Stomach (tissue), 9 donors: Measurements from ENCODE around the gene NOTCH4. TPM values are rescaled to one million over a fixed set of nuclear protein-coding genes. Genes with fewer than 3 reads are reported as not detected.

Experiments used
- DNase-seq, 2 donors: peaks; one replicate each; pipeline versions ENCODE4 v3.0.0 to v3.0.0-alpha.2; 2013 to 2019
- H3K27ac ChIP-seq, 5 donors: fragments of 200-600 bp in 4 of 5; sonication (generic) in 4 of 5; one replicate each; pipeline ENCODE4 v1.5.1; 2013 to 2019; ENCODE audit warnings: mild to moderate bottlenecking in 1 of 5, moderate library complexity in 1 of 5
- H3K27me3 ChIP-seq, 3 donors: fragments of 200-600 bp; sonication (generic); one replicate each; pipeline ENCODE4 v1.5.1; 2017 to 2019; ENCODE audit warnings: mixed run types in 1 of 3
- H3K36me3 ChIP-seq, 4 donors: fragments of 200-600 bp; sonication (generic); 1 replicate in 3 of 4; 2 replicates in 1 of 4; pipeline ENCODE4 v1.5.1; 2016 to 2019
- H3K4me1 ChIP-seq, 4 donors: fragments of 200-600 bp; sonication (generic); one replicate each; pipeline ENCODE4 v1.5.1; 2016 to 2019
- H3K4me3 ChIP-seq, 4 donors: fragments of 200-600 bp; sonication (generic) in 3 of 4; one replicate each; pipeline ENCODE4 v1.5.1; 2016 to 2019; ENCODE audit warnings: mild to moderate bottlenecking in 1 of 4
- H3K9me3 ChIP-seq, 4 donors: fragments of 200-600 bp; sonication (generic); one replicate each; pipeline ENCODE4 v1.5.1; 2016 to 2019
- EP300 ChIP-seq: sonication (generic); formaldehyde crosslinking; IDR thresholded peaks from one replicate; pipeline ENCODE4 v1.6.1; 2017; ENCODE audit warnings: antibody characterized with exemption
- POLR2A ChIP-seq, 4 donors: fragments of 450-650 bp; IDR thresholded peaks; one replicate each; pipeline ENCODE4 v1.6.1; 2016; ENCODE audit warnings: antibody characterized with exemption in 4 of 4, control low read depth in 2 of 4, mild to moderate bottlenecking in 1 of 4, moderate library complexity in 1 of 4
- POLR2AphosphoS5 ChIP-seq, 3 donors: sonication (generic); formaldehyde crosslinking; IDR thresholded peaks; one replicate each; pipeline ENCODE4 v1.6.1; 2016; ENCODE audit warnings: antibody characterized with exemption in 3 of 3
- WGBS, 5 donors: extraction: QIAGEN DNeasy Blood & Tissue Kit in 3 of 5; methylation state at CpG; one replicate each; pipeline versions ENCODE4 v1.1.5 to v1.1.7; 2013 to 2018; 5-methylcytosine and 5-hydroxymethylcytosine counted together
- intact Hi-C: fragments of 100-400 bp; cut with DNase I; formaldehyde crosslinking; loops from one replicate; pipeline ENCODE4 v1.15.1; 2023; ENCODE audit warnings: low total_unique reads
- polyA plus RNA-seq, 3 donors: library from polyadenylated mRNA; stranded (reverse); fragments of 200-250 nt; gene quantifications; one replicate each; pipeline ENCODE4 v1.2.3, GENCODE V29; 2013
- total RNA-seq, 5 donors: library from RNA; depleted of rRNA; stranded (reverse); fragments of >200 nt; gene quantifications; one replicate each; pipeline versions ENCODE4 v1.1.0 to v1.2.3, GENCODE V29; 2014 to 2016
- TF ChIP-seq, protein P1 (sequence below), 7 experiments: fragments of 450-650 bp in 4 of 7; fragments of 200-600 bp in 3 of 7; sonication (generic) in 3 of 7; IDR thresholded peaks; one replicate each; pipeline ENCODE4 v1.5.1; 2016 to 2019; ENCODE audit warnings: antibody characterized with exemption in 7 of 7, control low read depth in 2 of 7, mild to moderate bottlenecking in 1 of 7
- donor health status: healthy with polysubstance abuse.
- donor health status: Bipolar disorder and iron deficiency.
- donor health status: healthy.

The NOTCH4 gene
- total and polyA plus RNA-seq, 8 donors, result 7.3 to 45.5 (median 13.7) TPM

DNA sequence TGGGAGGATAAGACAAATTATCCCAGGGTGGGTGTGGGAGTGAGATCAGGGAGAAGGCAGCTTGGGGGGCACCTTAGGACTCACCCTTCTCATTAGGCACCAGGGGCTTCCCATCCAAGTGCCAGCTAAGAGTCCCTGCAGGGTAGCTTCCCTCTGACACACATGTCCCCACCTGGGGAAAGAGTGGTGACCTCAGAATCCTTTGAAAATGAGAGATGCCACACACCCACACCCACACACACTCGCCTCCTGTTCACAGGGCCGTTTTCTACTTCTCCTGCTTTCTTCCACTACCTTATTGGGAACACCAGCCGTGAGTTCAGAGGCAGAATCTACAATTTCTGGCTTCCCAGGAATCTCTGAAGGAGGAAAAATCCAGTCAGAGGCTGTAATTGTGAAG lies 40.8 kb downstream of the NOTCH4 start:
- Histone ChIP-seq H3K27me3 (no peaks in the 10 kb centered on the region), H3K4me3 (no peak overlapping the region), H3K9me3 (no peaks in the 10 kb centered on the region), H3K27ac (peak overlapping the region in 3 of 5 donors; percentile 75 to 100 (median 83)), H3K4me1 (peaks cover 37 to 85% (median 70%) of the 10 kb centered on the region in 4 donors), H3K36me3 (peaks cover 40 to 72% (median 66%) of the 10 kb centered on the region in 4 donors)
- TF ChIP-seq EP300 (no peak), POLR2AphosphoS5 (IDR thresholded peaks at IDR 0.05) (no peak), POLR2A (IDR thresholded peaks at IDR 0.05) (no peak)
- TF ChIP-seq, protein P1, sequence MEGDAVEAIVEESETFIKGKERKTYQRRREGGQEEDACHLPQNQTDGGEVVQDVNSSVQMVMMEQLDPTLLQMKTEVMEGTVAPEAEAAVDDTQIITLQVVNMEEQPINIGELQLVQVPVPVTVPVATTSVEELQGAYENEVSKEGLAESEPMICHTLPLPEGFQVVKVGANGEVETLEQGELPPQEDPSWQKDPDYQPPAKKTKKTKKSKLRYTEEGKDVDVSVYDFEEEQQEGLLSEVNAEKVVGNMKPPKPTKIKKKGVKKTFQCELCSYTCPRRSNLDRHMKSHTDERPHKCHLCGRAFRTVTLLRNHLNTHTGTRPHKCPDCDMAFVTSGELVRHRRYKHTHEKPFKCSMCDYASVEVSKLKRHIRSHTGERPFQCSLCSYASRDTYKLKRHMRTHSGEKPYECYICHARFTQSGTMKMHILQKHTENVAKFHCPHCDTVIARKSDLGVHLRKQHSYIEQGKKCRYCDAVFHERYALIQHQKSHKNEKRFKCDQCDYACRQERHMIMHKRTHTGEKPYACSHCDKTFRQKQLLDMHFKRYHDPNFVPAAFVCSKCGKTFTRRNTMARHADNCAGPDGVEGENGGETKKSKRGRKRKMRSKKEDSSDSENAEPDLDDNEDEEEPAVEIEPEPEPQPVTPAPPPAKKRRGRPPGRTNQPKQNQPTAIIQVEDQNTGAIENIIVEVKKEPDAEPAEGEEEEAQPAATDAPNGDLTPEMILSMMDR (IDR thresholded peaks at IDR 0.05), result no peak
- 66 to 81% (median 70%) methylated on average over 3 of the region's 3 CpGs for WGBS, 5 donors
- intact Hi-C loops, result no loop called here
- peak in 1 of 2 donors; percentile 1 for DNase-seq

DNA sequence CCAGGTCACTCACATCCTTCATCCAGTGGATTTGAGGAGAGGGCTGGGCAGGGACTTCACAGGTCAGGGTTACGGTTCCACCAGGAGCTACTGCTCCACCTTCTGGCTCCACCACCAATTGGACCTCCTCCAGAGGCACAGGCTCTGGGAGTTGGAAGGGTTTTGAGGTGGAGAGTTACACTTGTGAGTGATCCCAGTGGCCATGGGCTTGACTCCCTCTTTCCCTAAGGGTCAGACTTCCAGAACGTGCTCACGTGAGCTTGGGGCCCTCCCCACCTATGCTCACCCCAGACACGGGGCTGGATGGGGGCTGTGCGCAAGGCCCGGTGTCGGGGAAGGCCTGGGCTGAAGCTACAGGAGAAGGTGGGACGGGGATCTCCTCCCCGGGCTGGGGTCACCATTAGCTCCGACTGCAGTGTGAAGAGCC lies 41.3 kb downstream of the NOTCH4 start:
- 66 to 81% (median 76%) methylated on average over 7 to 10 of the region's 10 CpGs for WGBS, 5 donors
- TF ChIP-seq POLR2AphosphoS5 (IDR thresholded peaks at IDR 0.05) (no peak), POLR2A (IDR thresholded peaks at IDR 0.05) (no peak), EP300 (no peak)
- TF ChIP-seq, protein P1 (IDR thresholded peaks at IDR 0.05), result no peak
- H3K4me3 ChIP-seq, result no peak overlapping the region
- H3K36me3 ChIP-seq, result peaks cover 35 to 67% (median 61%) of the 10 kb centered on the region in 4 donors
- intact Hi-C loops, result no loop called here
- peaks cover 33 to 81% (median 66%) of the 10 kb centered on the region in 4 donors for H3K4me1 ChIP-seq
- peak in 1 of 2 donors; percentile 11 for DNase-seq
- H3K27me3 ChIP-seq, result no peaks in the 10 kb centered on the region
- H3K9me3 ChIP-seq, result no peaks in the 10 kb centered on the region
- H3K27ac ChIP-seq, result peak overlapping the region in 4 of 5 donors; percentile 49 to 100 (median 79)

- intact Hi-C loops, result no loop called here
- no peak overlapping the region for H3K4me3 ChIP-seq
- DNase-seq, result peak in 1 of 2 donors; percentile 9
- no peak for TF ChIP-seq POLR2AphosphoS5 (IDR thresholded peaks at IDR 0.05)
- no peak for TF ChIP-seq POLR2A (IDR thresholded peaks at IDR 0.05)
- TF ChIP-seq, protein P1 (IDR thresholded peaks at IDR 0.05), result no peak
- no peak for TF ChIP-seq EP300
- H3K4me1 ChIP-seq, result peaks cover 34 to 79% (median 63%) of the 10 kb centered on the region in 4 donors
- no peaks in the 10 kb centered on the region for H3K27me3 ChIP-seq
- H3K27ac ChIP-seq, result peak overlapping the region in 4 of 5 donors; percentile 49 to 100 (median 79)
- H3K9me3 ChIP-seq, result no peaks in the 10 kb centered on the region
- WGBS, 5 donors, result 45 to 77% (median 57%) methylated on average over 10 of the region's 10 CpGs
- peaks cover 30 to 62% (median 55%) of the 10 kb centered on the region in 4 donors for H3K36me3 ChIP-seq
These were observed 41.8 kb downstream of the NOTCH4 start for GRCh38 chr6:32181915-32182529.

DNA sequence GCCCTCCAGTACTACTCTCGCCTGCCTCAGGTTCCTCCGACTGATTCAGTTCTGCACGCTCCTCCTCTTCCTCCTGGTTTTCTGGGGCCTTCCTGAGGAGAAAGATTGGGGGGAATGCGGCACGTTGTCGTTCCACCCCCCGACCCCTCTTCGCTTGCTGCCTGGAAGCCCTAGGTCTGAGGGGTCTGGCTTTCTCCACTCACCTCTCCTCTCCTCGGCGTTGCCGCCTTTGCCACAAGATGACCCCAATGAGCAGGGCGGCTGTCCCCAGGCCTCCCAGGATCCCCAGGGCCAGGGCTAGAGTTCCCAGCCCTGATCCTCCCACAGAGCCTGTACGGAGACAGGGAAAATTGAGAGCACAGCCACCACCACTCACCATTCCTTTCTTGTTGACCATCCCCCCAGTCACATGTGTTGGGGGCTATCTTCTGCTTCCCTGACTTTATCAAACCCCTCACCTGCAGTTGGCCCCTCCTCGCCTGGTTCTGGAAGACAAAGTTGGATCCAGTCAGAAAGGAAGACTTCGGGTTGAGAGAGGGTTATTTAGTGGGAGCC lies 42.6 kb downstream of the NOTCH4 start:
- peaks cover 23 to 54% (median 48%) of the 10 kb centered on the region in 4 donors for H3K36me3 ChIP-seq
- peak in 1 of 2 donors; percentile 3 for DNase-seq
- H3K27ac ChIP-seq, result peak overlapping the region in 4 of 5 donors; percentile 14 to 100 (median 79)
- no peaks in the 10 kb centered on the region for H3K9me3 ChIP-seq
- H3K4me3 ChIP-seq, result no peak overlapping the region
- no peaks in the 10 kb centered on the region for H3K27me3 ChIP-seq
- TF ChIP-seq EP300 (no peak), POLR2AphosphoS5 (IDR thresholded peaks at IDR 0.05) (no peak), POLR2A (IDR thresholded peaks at IDR 0.05) (no peak)
- TF ChIP-seq, protein P1 (IDR thresholded peaks at IDR 0.05), result no peak
- WGBS, 5 donors, result 87 to 94% (median 88%) methylated on average over 15 of the region's 15 CpGs
- peaks cover 40 to 79% (median 63%) of the 10 kb centered on the region in 4 donors for H3K4me1 ChIP-seq
- intact Hi-C loops, result no loop called here
